ENCODE results near the gene MEF2A. TPM values are rescaled to one million over a fixed set of nuclear protein-coding genes. Genes with fewer than 3 reads are reported as not detected.
"Not testable (repeated sequence)": the region's sequence is repeated elsewhere in the genome, so short reads cannot be mapped to it uniquely, and the experiment has no call there.

The MEF2A gene
- total and polyA plus RNA-seq, 9 donors = 25.5 to 82.7 (median 59.9) TPM

GRCh38 chr15:99741835-99742234, 176.1 kb downstream of the MEF2A start:
- Histone ChIP-seq H3K4me3 (no peak overlapping the region), H3K27me3 (no peaks in the 10 kb centered on the region), H3K27ac (no peak overlapping the region), H3K9me3 (no peaks in the 10 kb centered on the region), H3K4me1 (ENCODE audit: insufficient read depth) (no peaks in the 10 kb centered on the region), H3K36me3 (no peaks in the 10 kb centered on the region)
- 75 to 88% (median 77%) methylated on average over 2 of the region's 2 CpGs for WGBS, 3 donors
- DNase-seq = no peak
- intact Hi-C loops (cut with DNase I) = no loop called here
- TF ChIP-seq CTCF (IDR thresholded peaks at IDR 0.05) (no peak), EP300 (IDR thresholded peaks at IDR 0.05) (no peak), POLR2A (IDR thresholded peaks at IDR 0.05) (no peak)

- WGBS, 3 donors = 91 to 94% (median 93%) methylated on average over 7 of the region's 7 CpGs
- H3K4me1 ChIP-seq (ENCODE audit: insufficient read depth) = no peaks in the 10 kb centered on the region
- H3K27ac ChIP-seq = no peak overlapping the region
- TF ChIP-seq EP300 (IDR thresholded peaks at IDR 0.05) (no peak), POLR2A (IDR thresholded peaks at IDR 0.05) (no peak), CTCF (IDR thresholded peaks at IDR 0.05) (no peak)
- no peak for DNase-seq
- H3K27me3 ChIP-seq = no peaks in the 10 kb centered on the region
- intact Hi-C loops (cut with DNase I) = no loop called here
- no peaks in the 10 kb centered on the region for H3K9me3 ChIP-seq
- H3K4me3 ChIP-seq = no peak overlapping the region
- H3K36me3 ChIP-seq = no peaks in the 10 kb centered on the region
These were observed 178.4 kb downstream of the MEF2A start for GRCh38 chr15:99744142-99744541.

- intact Hi-C loops (cut with DNase I) = no loop called here
- 87 to 90% (median 87%) methylated on average over 9 of the region's 9 CpGs for WGBS, 3 donors
These were observed 179.7 kb downstream of the MEF2A start for GRCh38 chr15:99745370-99746086.

GRCh38 chr15:99749386-99749785, 183.6 kb downstream of the MEF2A start:
- no peak overlapping the region for H3K27ac ChIP-seq
- DNase-seq = no peak
- H3K9me3 ChIP-seq = no peaks in the 10 kb centered on the region
- intact Hi-C loops (cut with DNase I) = no loop called here
- H3K4me1 ChIP-seq (ENCODE audit: insufficient read depth) = no peaks in the 10 kb centered on the region
- no peaks in the 10 kb centered on the region for H3K27me3 ChIP-seq
- H3K36me3 ChIP-seq = no peaks in the 10 kb centered on the region
- WGBS, 3 donors = 63 to 88% (median 67%) methylated on average over 6 of the region's 6 CpGs
- no peak for TF ChIP-seq CTCF (IDR thresholded peaks at IDR 0.05)
- TF ChIP-seq POLR2A (IDR thresholded peaks at IDR 0.05) = no peak
- TF ChIP-seq EP300 (IDR thresholded peaks at IDR 0.05) = no peak
- H3K4me3 ChIP-seq = no peak overlapping the region

More at GRCh38 chr15:99745370-99746086, 179.7 kb downstream of the MEF2A start:
- H3K4me1 ChIP-seq (ENCODE audit: insufficient read depth) = no peaks in the 10 kb centered on the region
- no peak for DNase-seq
- no peak overlapping the region for H3K4me3 ChIP-seq
- H3K27ac ChIP-seq = no peak overlapping the region
- H3K36me3 ChIP-seq = no peaks in the 10 kb centered on the region
- H3K27me3 ChIP-seq = no peaks in the 10 kb centered on the region
- TF ChIP-seq CTCF (IDR thresholded peaks at IDR 0.05) (no peak), EP300 (IDR thresholded peaks at IDR 0.05) (no peak), POLR2A (IDR thresholded peaks at IDR 0.05) (no peak)
- H3K9me3 ChIP-seq = no peaks in the 10 kb centered on the region

- not testable (repeated sequence) for H3K36me3 ChIP-seq; H3K4me3 ChIP-seq; H3K27me3 ChIP-seq; DNase-seq; H3K9me3 ChIP-seq; H3K4me1 ChIP-seq (ENCODE audit: insufficient read depth); H3K27ac ChIP-seq
- WGBS, 3 donors = 86 to 94% (median 93%) methylated on average over 11 of the region's 11 CpGs
- intact Hi-C loops (cut with DNase I) = loop anchor here in 1 of 4 donors (10.0 kb wide), 1 partner anchor 476 kb away; no protein-coding TSS in a partner anchor
These were observed 184.5 kb downstream of the MEF2A start for GRCh38 chr15:99750326-99750725.
